Measurements from ENCODE around the gene B4GALT4. TPM values are rescaled to one million over a fixed set of nuclear protein-coding genes. Genes with fewer than 3 reads are reported as not detected.
"Not testable (repeated sequence)": the region's sequence is repeated elsewhere in the genome, so short reads cannot be mapped to it uniquely, and the experiment has no call there.

The B4GALT4 gene
- total and polyA plus RNA-seq, 5 donors, result 10.3 to 20.1 (median 13.5) TPM

DNA sequence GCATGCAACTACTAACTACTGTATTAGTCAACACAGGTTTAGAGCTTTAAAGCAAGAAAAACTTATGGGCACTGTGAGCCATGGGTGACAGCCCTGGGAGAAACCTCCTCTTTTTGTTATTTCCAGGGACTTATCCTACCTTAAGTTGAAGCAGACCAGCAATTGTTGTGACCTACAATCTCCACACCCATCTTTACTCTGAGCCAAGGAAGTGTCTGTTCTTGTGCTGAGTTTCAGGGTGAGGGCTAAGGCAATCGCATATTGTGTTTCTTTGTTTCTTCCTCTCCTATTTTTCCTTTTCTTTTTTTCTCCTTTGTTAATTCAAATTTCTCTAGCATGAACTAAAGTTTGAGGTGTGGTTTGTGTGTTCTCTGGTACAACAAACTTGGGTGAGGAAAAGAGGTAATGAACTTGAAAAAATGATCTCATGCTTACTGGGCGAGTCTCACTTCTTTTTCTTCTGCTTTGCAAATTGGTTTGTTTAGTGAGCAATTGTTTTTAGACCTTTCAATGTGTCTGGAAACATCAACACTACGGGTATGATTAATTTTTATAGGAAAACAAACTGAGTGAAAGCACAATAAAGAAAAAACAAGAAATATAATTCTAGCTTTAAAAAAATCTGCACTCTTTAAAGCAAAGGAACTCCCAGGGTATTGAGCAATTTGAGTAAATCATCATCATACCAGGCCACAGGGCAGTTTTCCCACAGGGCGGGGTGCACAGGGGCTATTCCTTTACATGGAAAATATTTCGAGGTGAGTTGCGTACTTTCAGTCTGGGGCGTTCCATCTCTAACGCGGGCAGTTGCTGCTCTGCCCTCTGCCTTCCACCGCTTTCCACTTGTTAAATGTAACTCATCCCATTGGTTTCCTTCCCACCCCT, 64.6 kb downstream of the B4GALT4 start:
- intact Hi-C loops (cut with DNase I), result no loop called here
- Histone ChIP-seq H3K27ac (ENCODE audit: low read length) (no peak overlapping the region), H3K27me3 (ENCODE audit: control insufficient read depth, insufficient read depth) (no peaks in the 10 kb centered on the region), H3K9me3 (ENCODE audit: control insufficient read depth, low read length) (no peaks in the 10 kb centered on the region), H3K4me3 (ENCODE audit: low read length) (no peak overlapping the region), H3K4me1 (ENCODE audit: control insufficient read depth, insufficient read depth, low read length) (no peaks in the 10 kb centered on the region)
- peak; percentile 59 to 96 for ATAC-seq
- DNase-seq, result peak in 2 of 3 donors; percentile 52 to 63
- 76% methylated on average over 10 of the region's 10 CpGs for WGBS

DNA sequence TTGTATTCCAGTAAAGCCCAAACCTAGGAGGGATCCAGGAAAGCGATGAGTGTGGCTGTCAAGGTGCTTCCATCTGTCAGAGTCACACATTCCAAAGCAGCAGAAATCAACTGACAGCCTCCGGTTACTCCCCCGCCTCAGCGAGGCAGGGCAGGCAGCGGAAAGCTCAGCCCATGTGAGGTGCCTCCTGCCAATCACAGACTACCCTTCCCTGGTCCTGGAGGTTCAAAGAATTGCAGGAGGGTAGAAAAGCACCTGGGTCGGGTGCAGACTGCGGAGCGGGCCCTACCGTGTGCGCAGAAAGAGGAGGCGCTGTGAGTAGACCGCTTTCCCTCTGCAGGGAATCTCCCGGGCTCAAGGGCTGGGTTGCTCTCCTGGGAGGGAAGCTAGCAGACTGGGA, 67.4 kb downstream of the B4GALT4 start, which contains the start of gene UPK1B:
TSS of gene UPK1B (plus strand) at position 274 of the 400 bp plus-strand sequence. CDS start 13,144 bp downstream, outside the sequence.
- peak in 1 of 2 donors; percentile 7 for ATAC-seq
- Histone ChIP-seq H3K27me3 (ENCODE audit: control insufficient read depth, insufficient read depth) (no peaks in the 10 kb centered on the region), H3K4me3 (ENCODE audit: low read length) (no peak within 1 kb of the TSS), H3K4me1 (ENCODE audit: control insufficient read depth, insufficient read depth, low read length) (no peaks in the 10 kb centered on the region), H3K27ac (ENCODE audit: low read length) (no peak within 1 kb of the TSS), H3K9me3 (ENCODE audit: control insufficient read depth, low read length) (no peaks in the 10 kb centered on the region)
- 29% methylated on average over 13 of the region's 13 CpGs for WGBS
- intact Hi-C loops (cut with DNase I), result no loop called here
- DNase-seq, result peak in 1 of 3 donors; percentile 24

DNA sequence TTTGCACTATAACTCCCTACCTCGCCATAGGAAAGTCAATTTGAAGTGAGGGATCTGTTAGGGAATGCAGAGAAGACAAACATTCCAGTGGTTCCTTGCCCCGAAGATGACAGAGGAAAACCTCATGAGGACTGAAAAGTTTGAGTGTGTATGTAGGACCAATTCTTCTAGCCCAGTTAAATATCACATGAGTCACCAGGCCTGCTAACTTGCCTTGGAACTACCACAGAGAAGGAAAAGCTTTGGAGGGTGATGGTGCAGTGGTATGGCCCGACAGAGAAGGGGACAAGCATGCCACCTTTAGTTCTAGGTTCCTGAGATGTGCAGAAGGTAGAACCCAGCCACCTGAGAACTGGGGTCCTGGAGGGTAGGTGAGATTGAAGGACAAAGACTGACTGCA, 69.9 kb downstream of the B4GALT4 start:
- Histone ChIP-seq H3K4me3 (ENCODE audit: low read length) (no peak overlapping the region), H3K4me1 (ENCODE audit: control insufficient read depth, insufficient read depth, low read length) (no peaks in the 10 kb centered on the region), H3K27ac (ENCODE audit: low read length) (no peak overlapping the region), H3K27me3 (ENCODE audit: control insufficient read depth, insufficient read depth) (no peaks in the 10 kb centered on the region), H3K9me3 (ENCODE audit: control insufficient read depth, low read length) (no peaks in the 10 kb centered on the region)
- no peak for DNase-seq
- 85% methylated on average over 3 of the region's 3 CpGs for WGBS
- intact Hi-C loops (cut with DNase I), result no loop called here
- ATAC-seq, result no peak

DNA sequence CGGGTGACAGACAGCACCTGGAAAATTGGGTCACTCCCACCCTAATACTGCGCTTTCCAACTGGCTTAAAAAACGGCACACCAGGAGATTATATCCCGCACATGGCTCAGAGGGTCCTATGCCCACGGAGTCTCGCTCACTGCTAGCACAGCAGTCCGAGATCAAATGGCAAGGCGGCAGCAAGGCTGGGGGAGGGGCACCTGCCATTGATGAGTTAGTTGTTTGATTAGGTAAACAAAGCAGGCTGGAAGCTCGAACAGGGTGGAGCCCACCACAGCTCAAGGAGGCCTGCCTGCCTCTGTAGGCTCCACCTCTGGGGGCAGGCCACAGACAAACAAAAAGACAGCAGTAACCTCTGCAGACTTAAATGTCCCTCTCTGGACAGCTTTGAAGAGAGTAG, 75.9 kb downstream of the B4GALT4 start:
- H3K27ac ChIP-seq (ENCODE audit: low read length); H3K4me1 ChIP-seq (ENCODE audit: control insufficient read depth, insufficient read depth, low read length); H3K27me3 ChIP-seq (ENCODE audit: control insufficient read depth, insufficient read depth); intact Hi-C loops (cut with DNase I); H3K9me3 ChIP-seq (ENCODE audit: control insufficient read depth, low read length); DNase-seq; H3K4me3 ChIP-seq (ENCODE audit: low read length); ATAC-seq: not testable (repeated sequence)
- WGBS, result 90% methylated on average over 9 of the region's 9 CpGs

Other genes with a start within 250 kb of the B4GALT4 start
- gene IGSF11, start 206.0 kb downstream of the B4GALT4 start, total RNA-seq, result 1 to 10 TPM; 3.6 to 9.3 (median 5.5) TPM
- gene IGSF11, start 206.0 kb downstream of the B4GALT4 start, polyA plus RNA-seq, result 2.7 TPM
- gene TEX55, start 94.7 kb downstream of the B4GALT4 start, total RNA-seq, result not detected
- not detected for gene TEX55, start 94.7 kb downstream of the B4GALT4 start, polyA plus RNA-seq
- gene UPK1B, start 67.3 kb downstream of the B4GALT4 start, total RNA-seq, result 1 to 10 TPM in 1 of 4 donors, under 1 TPM in 2, not detected in 1; 0.15 to 1.5 (median 0.26) TPM
- gene UPK1B, start 67.3 kb downstream of the B4GALT4 start, polyA plus RNA-seq, result 0.05 TPM
- 10 to 100 TPM; 41.3 to 52.3 (median 48.5) TPM for gene ARHGAP31, start 53.5 kb upstream of the B4GALT4 start, total RNA-seq
- 14.6 TPM for gene ARHGAP31, start 53.5 kb upstream of the B4GALT4 start, polyA plus RNA-seq
- 10 to 100 TPM; 18.4 to 36.0 (median 24.3) TPM for gene TMEM39A, start 222.7 kb upstream of the B4GALT4 start, total RNA-seq
- 6.7 TPM for gene TMEM39A, start 222.7 kb upstream of the B4GALT4 start, polyA plus RNA-seq
- gene POGLUT1, start 228.1 kb upstream of the B4GALT4 start, total RNA-seq, result 10 to 100 TPM in 1 of 4 donors, 1 to 10 TPM in 3; 5.9 to 14.1 (median 7.6) TPM
- gene POGLUT1, start 228.1 kb upstream of the B4GALT4 start, polyA plus RNA-seq, result 4.5 TPM